ENCODE results near the gene SLC4A2.
"Not testable (repeated sequence)": the region's sequence is repeated elsewhere in the genome, so short reads cannot be mapped to it uniquely, and the experiment has no call there.

SLC4A2 gene

DNA sequence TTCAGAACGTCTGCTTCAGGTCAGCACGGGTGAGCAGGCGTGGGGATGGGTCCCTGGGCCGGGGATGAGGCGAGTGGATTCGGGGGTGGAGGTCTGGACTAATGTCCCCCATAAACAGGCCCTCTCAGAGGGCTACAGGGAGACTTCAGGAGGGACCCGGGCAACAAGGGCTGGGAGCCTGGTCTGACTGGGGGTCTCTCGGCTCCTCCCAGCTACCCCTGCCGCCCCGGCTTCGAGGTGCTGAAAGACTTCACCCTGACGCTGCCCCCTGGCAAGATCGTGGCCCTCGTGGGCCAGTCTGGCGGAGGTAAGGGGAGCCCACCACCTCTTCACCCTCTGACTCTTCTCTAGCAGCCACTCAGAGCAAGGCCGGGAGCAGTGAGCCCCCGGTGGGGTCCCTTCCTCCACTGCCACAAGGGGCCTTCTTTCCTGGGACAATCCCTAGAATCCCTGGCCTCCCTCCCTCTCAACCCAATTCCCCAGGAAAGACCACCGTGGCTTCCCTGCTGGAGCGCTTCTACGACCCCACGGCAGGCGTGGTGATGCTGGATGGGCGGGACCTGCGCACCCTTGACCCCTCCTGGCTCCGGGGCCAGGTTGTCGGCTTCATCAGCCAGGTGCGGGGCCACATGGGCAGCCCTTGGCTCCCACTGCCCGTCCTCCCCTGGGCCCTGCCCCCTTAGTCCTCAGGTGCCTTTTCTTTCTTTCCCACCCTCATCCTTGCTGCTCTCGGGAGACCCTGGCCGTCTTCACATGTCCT, 18.6 kb upstream of the SLC4A2 start:
- TF ChIP-seq CTCF (IDR thresholded peaks at IDR 0.05; ENCODE audit: insufficient read depth, missing control alignments), result no peak
- DNase-seq (ENCODE audit: insufficient read length, low spot score) (no peak), FAIRE-seq (no peak)

DNA sequence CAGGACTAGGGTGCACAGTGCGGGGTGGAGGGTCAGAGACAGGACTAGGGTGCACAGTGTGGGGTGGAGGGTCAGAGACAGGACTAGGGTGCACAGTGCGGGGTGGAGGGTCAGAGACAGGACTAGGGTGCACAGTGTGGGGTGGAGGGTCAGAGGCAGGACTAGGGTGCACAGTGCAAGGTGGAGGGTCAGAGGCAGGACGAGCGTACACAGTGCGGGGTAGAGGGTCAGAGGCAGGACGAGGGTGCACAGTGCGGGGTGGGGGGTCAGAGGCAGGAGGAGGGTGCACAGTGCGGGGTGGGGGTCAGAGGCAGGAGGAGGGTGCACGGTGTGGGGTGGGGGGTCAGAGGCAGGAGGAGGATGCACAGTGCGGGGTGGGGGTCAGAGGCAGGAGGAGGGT, 15.9 kb upstream of the SLC4A2 start:
- not testable (repeated sequence) for FAIRE-seq; DNase-seq (ENCODE audit: insufficient read length, low spot score)

DNA sequence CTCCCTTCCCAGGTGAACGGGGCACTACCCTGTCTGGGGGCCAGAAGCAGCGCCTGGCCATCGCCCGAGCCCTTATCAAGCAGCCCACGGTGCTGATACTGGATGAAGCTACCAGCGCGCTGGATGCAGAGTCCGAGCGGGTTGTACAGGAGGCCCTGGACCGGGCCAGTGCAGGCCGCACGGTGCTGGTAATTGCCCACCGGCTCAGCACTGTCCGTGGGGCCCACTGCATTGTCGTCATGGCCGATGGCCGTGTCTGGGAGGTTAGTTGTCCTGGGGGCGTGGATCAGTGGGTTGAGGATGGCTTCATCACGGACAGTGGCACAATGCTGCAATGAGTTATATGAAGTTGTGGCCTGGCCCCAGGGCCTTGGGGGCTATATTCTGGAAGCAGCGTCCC, 15.4 kb upstream of the SLC4A2 start:
- no peak for FAIRE-seq
- DNase-seq (ENCODE audit: insufficient read length, low spot score), result no peak
- no peak for TF ChIP-seq CTCF (IDR thresholded peaks at IDR 0.05; ENCODE audit: insufficient read depth, missing control alignments)

DNA sequence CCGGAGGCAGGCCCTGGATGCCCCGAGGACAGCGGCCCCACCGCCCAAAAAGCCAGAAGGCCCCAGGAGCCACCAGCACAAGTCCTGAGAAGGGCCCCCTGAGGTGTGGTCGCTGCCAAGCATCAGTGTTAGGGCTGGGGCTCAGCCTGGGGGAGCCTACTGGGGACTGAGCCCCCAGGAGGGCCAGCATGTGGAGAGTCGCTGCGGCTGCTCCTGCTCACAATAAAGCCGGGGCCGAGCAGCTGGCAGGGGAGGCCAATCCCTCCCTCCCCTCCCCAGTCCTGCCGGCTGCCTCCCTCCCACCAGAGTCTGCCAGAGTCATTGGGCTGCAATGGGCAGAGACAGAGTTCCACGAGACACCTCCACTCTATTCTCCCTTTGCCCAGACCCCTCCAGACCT, 14.1 kb upstream of the SLC4A2 start:
- no peak for FAIRE-seq
- peak; percentile 86 for DNase-seq (ENCODE audit: insufficient read length, low spot score)
- no peak for TF ChIP-seq CTCF (IDR thresholded peaks at IDR 0.05; ENCODE audit: insufficient read depth, missing control alignments)

- DNase-seq (ENCODE audit: insufficient read length, low spot score) (no peak), FAIRE-seq (no peak)
- TF ChIP-seq CTCF (IDR thresholded peaks at IDR 0.05; ENCODE audit: insufficient read depth, missing control alignments), result no peak
Measured at GRCh38 chr7:151045967-151046366, 13.4 kb upstream of the SLC4A2 start.

- TF ChIP-seq CTCF (IDR thresholded peaks at IDR 0.05; ENCODE audit: insufficient read depth, missing control alignments), result no peak
- no peak for FAIRE-seq
- no peak for DNase-seq (ENCODE audit: insufficient read length, low spot score)
Measured at GRCh38 chr7:151046603-151047573, 12.5 kb upstream of the SLC4A2 start.

DNA sequence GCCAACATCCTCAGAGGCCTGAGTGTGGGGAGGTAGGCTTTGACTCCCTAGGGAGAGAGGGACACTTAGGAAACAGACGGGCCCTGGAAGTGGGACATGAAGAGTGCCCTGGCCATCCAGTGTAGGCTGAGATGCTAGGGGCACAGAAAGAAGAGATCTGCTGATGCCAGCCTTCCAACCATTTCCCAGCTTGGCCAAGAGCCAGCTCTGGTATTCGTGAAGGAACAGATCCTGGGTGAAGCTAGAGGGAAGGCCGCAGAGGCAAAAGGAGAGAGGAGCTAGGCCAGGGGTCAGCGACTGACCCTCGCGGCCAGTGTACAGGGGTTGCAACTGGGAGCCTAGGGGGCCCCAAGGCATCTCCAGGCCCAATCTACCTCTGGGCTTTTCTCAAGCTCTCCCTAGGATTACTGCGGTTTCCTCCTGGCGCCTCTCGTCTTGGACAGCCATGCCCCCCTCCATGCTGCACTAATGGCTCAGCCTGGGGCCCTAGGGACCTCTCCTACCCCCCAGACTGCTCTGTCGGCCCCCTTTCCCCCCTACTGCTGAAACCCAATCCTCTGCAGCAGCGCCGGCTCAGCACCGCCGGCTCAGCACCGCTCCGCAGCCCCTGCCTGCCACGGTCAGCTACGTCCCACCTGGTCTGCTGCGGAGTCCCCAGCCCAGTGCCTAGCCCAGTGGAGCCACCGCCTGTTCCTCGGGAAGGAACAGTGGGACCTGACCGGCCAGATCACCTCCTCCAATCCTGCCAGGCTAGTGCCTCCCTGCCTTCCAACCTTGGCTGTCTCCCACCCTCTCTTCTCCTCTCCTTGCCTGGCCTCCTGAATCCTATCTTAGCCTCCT, 11.2 kb upstream of the SLC4A2 start, which contains the start of gene ASIC3:
ASIC3 (plus strand) TSS at position 556 of the 840 bp plus-strand sequence. CDS start 355 bp downstream, outside the sequence.
- no peak for FAIRE-seq
- TF ChIP-seq CTCF (IDR thresholded peaks at IDR 0.05; ENCODE audit: insufficient read depth, missing control alignments), result no peak
- no peak for DNase-seq (ENCODE audit: insufficient read length, low spot score)

Data from D721Med (cell line).